GM12875 (cell line): ENCODE data around the gene SRGN.

Experiments
- H3K4me3 ChIP-seq: one replicate; pipeline ENCODE4 v1.5.1; 2011; ENCODE audit warnings: low read depth, low read length, control low read depth
- CTCF ChIP-seq: IDR thresholded peaks from 2 replicates; pipeline ENCODE4 v1.5.1; 2011; ENCODE audit warnings: low read depth, mild to moderate bottlenecking, control low read depth, inconsistent platforms, low read length, moderate library complexity, borderline replicate concordance; ENCODE audit not compliant: insufficient read depth

The SRGN gene

GRCh38 chr10:69047111-69047832, 40.6 kb upstream of the SRGN start:
- H3K4me3 ChIP-seq: no peak overlapping the region
- no peak for TF ChIP-seq CTCF

- no peak overlapping the region for H3K4me3 ChIP-seq
- TF ChIP-seq CTCF: no peak
Observed at GRCh38 chr10:69048103-69048502, 39.8 kb upstream of the SRGN start.

GRCh38 chr10:69049566-69049961, 38.3 kb upstream of the SRGN start:
- no peak for TF ChIP-seq CTCF
- H3K4me3 ChIP-seq: no peak overlapping the region

- no peak overlapping the region for H3K4me3 ChIP-seq
- TF ChIP-seq CTCF: no peak
Observed at GRCh38 chr10:69051303-69051702, 36.6 kb upstream of the SRGN start.

- no peak for TF ChIP-seq CTCF
- no peak overlapping the region for H3K4me3 ChIP-seq
Observed at GRCh38 chr10:69051710-69052487, 36.0 kb upstream of the SRGN start.

GRCh38 chr10:69052736-69053135, 35.2 kb upstream of the SRGN start:
- H3K4me3 ChIP-seq: no peak overlapping the region
- TF ChIP-seq CTCF: no peak

- H3K4me3 ChIP-seq: no peak overlapping the region
- TF ChIP-seq CTCF: no peak
Observed at GRCh38 chr10:69055241-69055640, 32.7 kb upstream of the SRGN start.
